Fibroblast of lung (primary cell): ENCODE results near the gene JADE2.

Source experiments
- CTCF ChIP-seq, 2 donors: IDR thresholded peaks in 1 of 2; conservative IDR thresholded peaks in 1 of 2; 1 replicate in 1 of 2; 2 replicates in 1 of 2; pipeline ENCODE4 v1.5.1; 2011 to 2012; ENCODE audit warnings: low read length in 2 of 2, control low read depth in 1 of 2, inconsistent platforms in 1 of 2, low read depth in 1 of 2, mild to moderate bottlenecking in 1 of 2
- EZH2 ChIP-seq: IDR thresholded peaks from 2 replicates; pipeline ENCODE4 v1.5.1; 2012; ENCODE audit warnings: low read length, control low read depth, mild to moderate bottlenecking; ENCODE audit errors: missing control alignments

DNA sequence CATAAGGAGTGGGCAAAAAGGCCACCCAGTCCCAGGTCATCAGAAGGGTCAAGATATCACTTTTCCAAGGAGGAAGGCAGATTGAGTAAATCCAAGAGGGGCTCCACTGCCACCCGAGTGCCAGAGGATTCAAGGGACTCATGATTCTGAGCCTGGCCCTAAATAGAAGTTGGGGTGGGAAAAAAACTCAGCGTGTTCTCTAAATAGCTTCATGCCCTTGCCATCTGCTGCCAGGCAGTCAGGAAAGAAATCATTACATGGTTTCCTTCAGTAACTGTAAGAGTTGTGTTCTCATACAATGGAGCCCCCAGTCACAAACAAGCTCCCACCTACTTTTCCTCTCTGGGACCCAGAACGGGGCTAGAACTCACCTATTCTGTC lies 70.0 kb downstream of the JADE2 start:
- TF ChIP-seq CTCF (conservative IDR thresholded peaks at IDR 0.05 in 1 of 2, IDR thresholded peaks at IDR 0.05 in 1 of 2; ENCODE audit: low read depth in 1 of 2, low read length in 2 of 2) (no peak), EZH2 (no peak)
